ENCODE data around the gene PDCD6IP.

PDCD6IP gene

DNA sequence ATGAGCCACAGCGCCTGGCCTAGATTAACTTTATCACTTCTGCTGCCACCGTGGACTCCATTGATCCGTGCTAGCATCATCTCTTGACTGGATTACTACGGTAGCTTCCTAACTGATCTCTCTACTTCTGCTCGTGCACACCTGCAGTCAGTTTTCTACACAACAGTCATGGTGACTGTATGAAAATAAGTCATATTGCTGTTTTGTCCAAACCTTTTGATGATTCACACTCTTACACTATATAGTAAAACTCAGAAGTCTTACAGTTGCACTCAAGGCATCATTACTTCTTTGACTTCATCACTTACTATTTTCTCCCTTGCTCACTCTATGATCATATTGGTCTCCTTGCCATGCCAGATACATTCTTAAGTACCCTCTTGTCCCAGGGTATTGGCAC, 10.1 kb downstream of the PDCD6IP start:
- WGBS (ENCODE audit: insufficient coverage): 100% methylated on average over 2 of the region's 5 CpGs

DNA sequence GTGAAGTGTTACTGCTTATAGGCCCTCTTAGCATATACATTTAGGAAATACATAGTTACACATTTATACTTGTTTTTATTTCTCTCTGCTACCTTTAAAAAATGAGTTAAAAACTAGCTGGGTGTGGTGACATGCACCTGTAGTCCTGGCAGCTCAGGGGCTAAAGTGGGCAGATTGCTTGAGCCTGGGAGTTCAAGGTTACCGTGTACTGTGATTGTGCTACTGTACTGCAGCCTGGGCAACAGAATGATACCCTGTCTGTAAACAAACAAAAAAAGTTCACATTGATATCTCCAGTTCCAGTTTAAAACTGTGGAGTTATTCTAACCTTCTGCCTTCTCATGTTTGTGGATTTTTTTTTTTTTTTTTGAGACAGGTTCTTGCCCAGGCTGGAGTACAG, 12.1 kb downstream of the PDCD6IP start:
- peaks cover 0 to 46% (median 12%) of the 10 kb centered on the region in 4 experiments for H3K36me3 ChIP-seq (ENCODE audit: control insufficient read depth in 4 of 4, insufficient read depth in 4 of 4, low read length in 3 of 4)
- peaks cover 0 to 4% (median 0%) of the 10 kb centered on the region in 4 experiments for H3K4me1 ChIP-seq (ENCODE audit: control extremely low read depth in 1 of 4, control insufficient read depth in 4 of 4, insufficient read depth in 4 of 4, low read length in 3 of 4)
- H3K9me3 ChIP-seq (ENCODE audit: control extremely low read depth in 1 of 5, control insufficient read depth in 4 of 5, insufficient read depth in 2 of 5, low read depth in 1 of 5, low read length in 4 of 5): no peaks in the 10 kb centered on the region
- H3K27me3 ChIP-seq (replicated peaks in 2 of 5; ENCODE audit: control insufficient read depth in 4 of 5, insufficient read depth in 5 of 5, low read length in 4 of 5): no peaks in the 10 kb centered on the region
- no peak for DNase-seq
- H3K4me3 ChIP-seq (ENCODE audit: control insufficient read depth in 1 of 7, extremely low read depth in 1 of 7, insufficient read depth in 4 of 7, low read depth in 2 of 7, low read length in 6 of 7): no peak overlapping the region
- ChIA-PET POLR2A (no interaction called here), CTCF (interaction anchor here (1.5 kb wide), 1 partner anchor 11 kb away, joined by 7 read pairs; the partner anchor contains the start of gene PDCD6IP)
- H3K27ac ChIP-seq (ENCODE audit: insufficient read depth in 1 of 2, low read depth in 1 of 2, low read length in 2 of 2, poor library complexity in 1 of 2, severe bottlenecking in 2 of 2): no peak overlapping the region
- WGBS (ENCODE audit: insufficient coverage): no CpG with 5 or more reads among the region's 1 CpG

More for the DNA sequence above, 10.1 kb downstream of the PDCD6IP start:
- Histone ChIP-seq H3K4me3 (ENCODE audit: control insufficient read depth in 1 of 7, extremely low read depth in 1 of 7, insufficient read depth in 4 of 7, low read depth in 2 of 7, low read length in 6 of 7) (no peak overlapping the region), H3K27ac (ENCODE audit: insufficient read depth in 1 of 2, low read depth in 1 of 2, low read length in 2 of 2, poor library complexity in 1 of 2, severe bottlenecking in 2 of 2) (no peak overlapping the region), H3K36me3 (ENCODE audit: control insufficient read depth in 4 of 4, insufficient read depth in 4 of 4, low read length in 3 of 4) (peaks cover 2 to 48% (median 18%) of the 10 kb centered on the region in 4 experiments), H3K9me3 (ENCODE audit: control extremely low read depth in 1 of 5, control insufficient read depth in 4 of 5, insufficient read depth in 2 of 5, low read depth in 1 of 5, low read length in 4 of 5) (peaks cover 0 to 5% (median 4%) of the 10 kb centered on the region in 5 experiments), H3K27me3 (replicated peaks in 2 of 5; ENCODE audit: control insufficient read depth in 4 of 5, insufficient read depth in 5 of 5, low read length in 4 of 5) (no peaks in the 10 kb centered on the region), H3K4me1 (ENCODE audit: control extremely low read depth in 1 of 4, control insufficient read depth in 4 of 4, insufficient read depth in 4 of 4, low read length in 3 of 4) (peaks cover 0 to 4% (median 0%) of the 10 kb centered on the region in 4 experiments)
- ChIA-PET CTCF (interaction anchor here (1.5 kb wide), 1 partner anchor 10 kb away, joined by 7 read pairs; the partner anchor contains the start of gene PDCD6IP), POLR2A (no interaction called here)
- no peak for DNase-seq

GRCh38 chr3:33821989-33822388, 23.6 kb downstream of the PDCD6IP start:
- Histone ChIP-seq H3K4me3 (ENCODE audit: control insufficient read depth in 1 of 7, extremely low read depth in 1 of 7, insufficient read depth in 4 of 7, low read depth in 2 of 7, low read length in 6 of 7) (no peak overlapping the region), H3K9me3 (ENCODE audit: control extremely low read depth in 1 of 5, control insufficient read depth in 4 of 5, insufficient read depth in 2 of 5, low read depth in 1 of 5, low read length in 4 of 5) (no peaks in the 10 kb centered on the region), H3K36me3 (ENCODE audit: control insufficient read depth in 4 of 4, insufficient read depth in 4 of 4, low read length in 3 of 4) (peaks cover 14 to 58% (median 29%) of the 10 kb centered on the region in 4 experiments), H3K27me3 (replicated peaks in 2 of 5; ENCODE audit: control insufficient read depth in 4 of 5, insufficient read depth in 5 of 5, low read length in 4 of 5) (no peaks in the 10 kb centered on the region), H3K4me1 (ENCODE audit: control extremely low read depth in 1 of 4, control insufficient read depth in 4 of 4, insufficient read depth in 4 of 4, low read length in 3 of 4) (peaks cover 0 to 1% (median 0%) of the 10 kb centered on the region in 4 experiments), H3K27ac (ENCODE audit: insufficient read depth in 1 of 2, low read depth in 1 of 2, low read length in 2 of 2, poor library complexity in 1 of 2, severe bottlenecking in 2 of 2) (no peak overlapping the region)
- POLR2A ChIA-PET: no interaction called here
- no peak for DNase-seq
- no CpG with 5 or more reads among the region's 4 CpGs for WGBS (ENCODE audit: insufficient coverage)
- CTCF ChIA-PET: interaction anchor here (0.9 to 1.2 kb wide), 2 partner anchors 8 to 862 kb away, joined by 3 read pairs; no protein-coding TSS in a partner anchor

GRCh38 chr3:33823821-33824220, 25.4 kb downstream of the PDCD6IP start:
- DNase-seq: no peak
- CTCF ChIA-PET: no interaction called here

GRCh38 chr3:33825111-33825510, 26.7 kb downstream of the PDCD6IP start:
- Histone ChIP-seq H3K9me3 (ENCODE audit: control extremely low read depth in 1 of 5, control insufficient read depth in 4 of 5, insufficient read depth in 2 of 5, low read depth in 1 of 5, low read length in 4 of 5) (no peaks in the 10 kb centered on the region), H3K4me3 (ENCODE audit: control insufficient read depth in 1 of 7, extremely low read depth in 1 of 7, insufficient read depth in 4 of 7, low read depth in 2 of 7, low read length in 6 of 7) (no peak overlapping the region), H3K36me3 (ENCODE audit: control insufficient read depth in 4 of 4, insufficient read depth in 4 of 4, low read length in 3 of 4) (peaks cover 21 to 73% (median 39%) of the 10 kb centered on the region in 4 experiments), H3K27me3 (replicated peaks in 2 of 5; ENCODE audit: control insufficient read depth in 4 of 5, insufficient read depth in 5 of 5, low read length in 4 of 5) (no peaks in the 10 kb centered on the region), H3K27ac (ENCODE audit: insufficient read depth in 1 of 2, low read depth in 1 of 2, low read length in 2 of 2, poor library complexity in 1 of 2, severe bottlenecking in 2 of 2) (no peak overlapping the region), H3K4me1 (ENCODE audit: control extremely low read depth in 1 of 4, control insufficient read depth in 4 of 4, insufficient read depth in 4 of 4, low read length in 3 of 4) (peaks cover 0 to 1% (median 0%) of the 10 kb centered on the region in 4 experiments)
- ChIA-PET POLR2A (no interaction called here), CTCF (no interaction called here)
- 83% methylated on average over 1 of the region's 5 CpGs for WGBS (ENCODE audit: insufficient coverage)
- no peak for DNase-seq

More at GRCh38 chr3:33823821-33824220, 25.4 kb downstream of the PDCD6IP start:
- H3K27ac ChIP-seq (ENCODE audit: insufficient read depth in 1 of 2, low read depth in 1 of 2, low read length in 2 of 2, poor library complexity in 1 of 2, severe bottlenecking in 2 of 2): no peak overlapping the region
- H3K9me3 ChIP-seq (ENCODE audit: control extremely low read depth in 1 of 5, control insufficient read depth in 4 of 5, insufficient read depth in 2 of 5, low read depth in 1 of 5, low read length in 4 of 5): no peaks in the 10 kb centered on the region
- H3K4me3 ChIP-seq (ENCODE audit: control insufficient read depth in 1 of 7, extremely low read depth in 1 of 7, insufficient read depth in 4 of 7, low read depth in 2 of 7, low read length in 6 of 7): no peak overlapping the region
- peaks cover 13 to 70% (median 35%) of the 10 kb centered on the region in 4 experiments for H3K36me3 ChIP-seq (ENCODE audit: control insufficient read depth in 4 of 4, insufficient read depth in 4 of 4, low read length in 3 of 4)
- POLR2A ChIA-PET: no interaction called here
- H3K27me3 ChIP-seq (replicated peaks in 2 of 5; ENCODE audit: control insufficient read depth in 4 of 5, insufficient read depth in 5 of 5, low read length in 4 of 5): no peaks in the 10 kb centered on the region
- H3K4me1 ChIP-seq (ENCODE audit: control extremely low read depth in 1 of 4, control insufficient read depth in 4 of 4, insufficient read depth in 4 of 4, low read length in 3 of 4): peaks cover 0 to 1% (median 0%) of the 10 kb centered on the region in 4 experiments
- 100% methylated on average over 1 of the region's 1 CpG for WGBS (ENCODE audit: insufficient coverage)

GRCh38 chr3:33826206-33826605, 27.8 kb downstream of the PDCD6IP start:
- no peaks in the 10 kb centered on the region for H3K27me3 ChIP-seq (replicated peaks in 2 of 5; ENCODE audit: control insufficient read depth in 4 of 5, insufficient read depth in 5 of 5, low read length in 4 of 5)
- no peaks in the 10 kb centered on the region for H3K9me3 ChIP-seq (ENCODE audit: control extremely low read depth in 1 of 5, control insufficient read depth in 4 of 5, insufficient read depth in 2 of 5, low read depth in 1 of 5, low read length in 4 of 5)
- ChIA-PET POLR2A (no interaction called here), CTCF (interaction anchor here (1.1 kb wide), 1 partner anchor 189 kb away, joined by 5 read pairs; no protein-coding TSS in a partner anchor)
- H3K4me1 ChIP-seq (ENCODE audit: control extremely low read depth in 1 of 4, control insufficient read depth in 4 of 4, insufficient read depth in 4 of 4, low read length in 3 of 4): peaks cover 0 to 1% (median 0%) of the 10 kb centered on the region in 4 experiments
- no peak overlapping the region for H3K4me3 ChIP-seq (ENCODE audit: control insufficient read depth in 1 of 7, extremely low read depth in 1 of 7, insufficient read depth in 4 of 7, low read depth in 2 of 7, low read length in 6 of 7)
- H3K27ac ChIP-seq (ENCODE audit: insufficient read depth in 1 of 2, low read depth in 1 of 2, low read length in 2 of 2, poor library complexity in 1 of 2, severe bottlenecking in 2 of 2): no peak overlapping the region
- H3K36me3 ChIP-seq (ENCODE audit: control insufficient read depth in 4 of 4, insufficient read depth in 4 of 4, low read length in 3 of 4): peaks cover 23 to 68% (median 45%) of the 10 kb centered on the region in 4 experiments
- no peak for DNase-seq
- WGBS (ENCODE audit: insufficient coverage): no CpG with 5 or more reads among the region's 1 CpG

DNA sequence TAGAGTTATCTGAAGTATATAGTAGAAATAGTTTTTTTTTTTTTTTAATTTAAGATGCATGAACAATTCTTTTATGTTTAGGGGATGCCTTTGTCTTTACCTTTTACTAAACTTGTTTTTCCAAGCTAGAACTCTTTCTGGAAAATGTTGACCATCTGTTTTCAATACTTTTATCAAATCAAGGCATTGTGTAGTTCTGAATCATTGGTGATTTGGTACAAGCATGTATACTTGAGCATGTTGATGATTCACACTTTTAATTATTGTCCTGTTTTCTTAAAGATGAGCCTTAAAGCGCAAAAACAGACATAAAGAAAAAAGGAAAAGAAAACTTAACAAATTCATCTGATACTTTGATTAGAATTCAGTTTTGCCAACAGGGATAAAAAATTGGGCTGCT, 28.3 kb downstream of the PDCD6IP start:
- H3K4me3 ChIP-seq (ENCODE audit: control insufficient read depth in 1 of 7, extremely low read depth in 1 of 7, insufficient read depth in 4 of 7, low read depth in 2 of 7, low read length in 6 of 7): no peak overlapping the region
- H3K27ac ChIP-seq (ENCODE audit: insufficient read depth in 1 of 2, low read depth in 1 of 2, low read length in 2 of 2, poor library complexity in 1 of 2, severe bottlenecking in 2 of 2): no peak overlapping the region
- H3K9me3 ChIP-seq (ENCODE audit: control extremely low read depth in 1 of 5, control insufficient read depth in 4 of 5, insufficient read depth in 2 of 5, low read depth in 1 of 5, low read length in 4 of 5): no peaks in the 10 kb centered on the region
- no peaks in the 10 kb centered on the region for H3K27me3 ChIP-seq (replicated peaks in 2 of 5; ENCODE audit: control insufficient read depth in 4 of 5, insufficient read depth in 5 of 5, low read length in 4 of 5)
- CTCF ChIA-PET: interaction anchor here (1.1 kb wide), 1 partner anchor 190 kb away, joined by 5 read pairs; no protein-coding TSS in a partner anchor
- DNase-seq: no peak
- peaks cover 23 to 68% (median 44%) of the 10 kb centered on the region in 4 experiments for H3K36me3 ChIP-seq (ENCODE audit: control insufficient read depth in 4 of 4, insufficient read depth in 4 of 4, low read length in 3 of 4)
- peaks cover 0 to 1% (median 0%) of the 10 kb centered on the region in 4 experiments for H3K4me1 ChIP-seq (ENCODE audit: control extremely low read depth in 1 of 4, control insufficient read depth in 4 of 4, insufficient read depth in 4 of 4, low read length in 3 of 4)
- POLR2A ChIA-PET: no interaction called here
- WGBS (ENCODE audit: insufficient coverage): no CpG with 5 or more reads among the region's 1 CpG

Measured in common myeloid progenitor, CD34-positive (primary cell).